Hepatocyte (in vitro differentiated cells): ENCODE measurements around the gene DOCK4.

Experiments used
- CTCF ChIP-seq: fragments of 200-600 bp; sonication (generic); IDR thresholded peaks from 2 replicates; pipeline ENCODE4 v1.5.1; 2016; ENCODE audit warnings: antibody characterized with exemption, mild to moderate bottlenecking; ENCODE audit not compliant: poor library complexity
- EZH2phosphoT487 ChIP-seq: fragments of 200-600 bp; sonication (generic); IDR thresholded peaks from one replicate; pipeline ENCODE4 v1.6.1; 2018; ENCODE audit warnings: antibody characterized with exemption, mild to moderate bottlenecking, low read depth, moderate library complexity; ENCODE audit not compliant: unreplicated experiment, severe bottlenecking

- no peak for TF ChIP-seq CTCF
- TF ChIP-seq EZH2phosphoT487 = no peak
These were observed 208.7 kb downstream of the DOCK4 start for GRCh38 chr7:111997546-111997945.
